NCI-H2029 (cell line): Measurements from ENCODE around the gene APC2.

Experiments
- DNase-seq: peaks from one replicate; lab custom pipeline; 2025; lab: John Stamatoyannopoulos, UW

Gene APC2

GRCh38 chr19:1447944-1448343, 2.0 kb upstream of the APC2 start:
- DNase-seq: no peak

- no peak for DNase-seq
Measured at GRCh38 chr19:1450735-1451731, 1.1 kb downstream of the APC2 start.

- no peak for DNase-seq
Measured at GRCh38 chr19:1451916-1452801, 2.2 kb downstream of the APC2 start.

- no peak for DNase-seq
Measured at GRCh38 chr19:1452802-1453524, 3.0 kb downstream of the APC2 start.

GRCh38 chr19:1453525-1454364, 3.8 kb downstream of the APC2 start:
- DNase-seq: peak; percentile 47

- DNase-seq: peak; percentile 54
Measured at GRCh38 chr19:1455002-1455335, 5.0 kb downstream of the APC2 start.

GRCh38 chr19:1455336-1456120, 5.6 kb downstream of the APC2 start:
- DNase-seq: peak; percentile 96

- no peak for DNase-seq
Measured at GRCh38 chr19:1456121-1456900, 6.4 kb downstream of the APC2 start.

- DNase-seq: no peak
Measured at GRCh38 chr19:1457031-1457739, 7.3 kb downstream of the APC2 start.

- DNase-seq: no peak
Measured at GRCh38 chr19:1457892-1458291, 8.0 kb downstream of the APC2 start.

GRCh38 chr19:1459479-1459878, 9.6 kb downstream of the APC2 start:
- DNase-seq: no peak

- no peak for DNase-seq
Measured at GRCh38 chr19:1460033-1460995, 10.4 kb downstream of the APC2 start.

GRCh38 chr19:1461862-1462261, 11.9 kb downstream of the APC2 start:
- no peak for DNase-seq

- no peak for DNase-seq
Measured at GRCh38 chr19:1465191-1466016, 15.5 kb downstream of the APC2 start.

GRCh38 chr19:1466018-1466460, 16.1 kb downstream of the APC2 start:
- DNase-seq: no peak

GRCh38 chr19:1466461-1467214, 16.7 kb downstream of the APC2 start:
- no peak for DNase-seq
